Skeletal muscle cell (primary cell): ENCODE results near the gene DNAH14.
"Not testable (repeated sequence)": the region's sequence is repeated elsewhere in the genome, so short reads cannot be mapped to it uniquely, and the experiment has no call there.

Experiments
- DNase-seq: peaks from one replicate; pipeline ENCODE4 v3.0.0-alpha.2; 2010; ENCODE audit warnings: low read depth
- H3K4me3 ChIP-seq: 2 replicates; pipeline ENCODE4 v1.5.1; 2011; ENCODE audit warnings: low read depth, mild to moderate bottlenecking, control low read depth, low read length, moderate library complexity

DNAH14 gene

GRCh38 chr1:224919508-224919907, 10.0 kb upstream of the DNAH14 start:
- no peak for DNase-seq

GRCh38 chr1:224920930-224921329, 8.5 kb upstream of the DNAH14 start:
- DNase-seq = no peak
- no peak overlapping the region for H3K4me3 ChIP-seq

More at GRCh38 chr1:224919508-224919907, 10.0 kb upstream of the DNAH14 start:
- H3K4me3 ChIP-seq = no peak overlapping the region

GRCh38 chr1:224921354-224921753, 8.1 kb upstream of the DNAH14 start:
- no peak overlapping the region for H3K4me3 ChIP-seq
- DNase-seq = no peak

- H3K4me3 ChIP-seq = no peak overlapping the region
- DNase-seq = no peak
Measured at GRCh38 chr1:224922404-224923164, 6.9 kb upstream of the DNAH14 start.

DNA sequence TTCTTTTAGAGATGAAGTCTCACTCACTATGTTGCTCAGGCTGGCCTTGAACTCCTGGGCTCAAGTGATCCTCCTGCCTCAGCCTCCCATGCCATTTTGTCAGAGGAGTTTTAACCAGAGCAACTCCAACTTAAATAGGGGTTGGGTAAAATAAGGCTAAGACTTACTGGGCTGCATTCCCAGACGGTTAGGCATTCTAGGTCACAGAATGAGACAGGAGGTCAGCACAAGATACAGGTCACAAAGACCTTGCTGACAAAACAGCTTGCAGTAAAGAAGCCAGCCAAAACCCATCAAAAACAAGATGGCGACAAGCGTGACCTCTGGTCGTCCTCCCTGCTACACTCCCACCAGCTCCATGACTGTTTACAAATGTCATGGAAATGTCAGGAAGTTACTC, 5.7 kb upstream of the DNAH14 start:
- H3K4me3 ChIP-seq = no peak overlapping the region
- no peak for DNase-seq

DNA sequence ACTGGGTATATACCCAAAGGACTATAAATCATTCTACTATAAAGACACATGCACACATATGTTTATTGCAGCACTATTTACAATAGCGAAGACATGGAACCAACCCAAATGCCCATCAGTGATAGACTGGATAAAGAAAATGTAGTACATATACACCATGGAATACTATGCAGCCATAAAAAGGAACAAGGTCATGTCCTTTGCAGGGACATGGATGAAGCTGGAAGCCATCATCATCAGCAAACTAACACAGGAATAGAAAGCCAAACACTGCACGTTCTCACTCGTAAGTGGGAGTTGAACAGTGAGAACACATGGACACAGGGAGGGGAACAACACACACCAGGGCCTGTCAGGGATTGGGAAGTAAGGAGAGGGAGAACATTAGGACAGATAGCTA, 1.8 kb upstream of the DNAH14 start:
- not testable (repeated sequence) for DNase-seq, H3K4me3 ChIP-seq

DNA sequence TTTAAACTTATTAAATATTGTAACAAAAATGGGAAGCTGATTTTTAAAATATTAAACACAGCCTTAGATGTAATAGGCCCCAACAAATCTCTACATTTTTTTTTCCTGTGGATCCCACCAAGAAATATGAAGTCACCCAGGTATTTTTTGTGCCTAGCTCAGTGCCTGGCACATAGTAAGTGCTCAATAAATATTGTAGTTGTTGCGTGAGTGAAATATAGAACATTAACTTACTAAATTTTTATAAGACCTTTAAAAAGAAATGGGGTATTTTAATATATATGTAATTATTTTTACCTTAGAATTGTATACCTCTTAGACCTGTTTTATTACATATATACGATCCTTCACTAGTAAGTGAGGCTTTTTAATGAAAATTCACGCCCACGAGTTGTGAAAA, 569 bp upstream of the DNAH14 start:
- peak overlapping the region; percentile 65 for H3K4me3 ChIP-seq
- DNase-seq = no peak

DNA sequence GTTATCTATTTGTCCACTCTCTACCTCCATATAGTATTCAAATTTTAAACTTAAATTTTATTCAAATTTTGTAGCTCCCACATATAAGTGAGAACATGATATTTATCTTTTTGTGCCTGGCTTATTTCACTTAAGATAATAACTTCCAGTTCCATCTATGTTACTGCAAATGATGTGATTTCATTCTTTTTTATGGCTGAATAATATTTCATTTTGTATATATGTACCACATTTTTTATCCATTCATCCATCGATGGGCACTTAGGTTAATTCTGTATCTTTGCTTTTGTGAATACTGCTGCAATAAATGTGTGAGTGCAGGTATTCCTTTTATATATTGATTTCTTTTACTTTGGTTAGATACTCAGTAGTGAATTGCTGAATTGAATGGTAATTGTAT, 2.1 kb downstream of the DNAH14 start:
- DNase-seq = no peak
- no peak overlapping the region for H3K4me3 ChIP-seq

DNA sequence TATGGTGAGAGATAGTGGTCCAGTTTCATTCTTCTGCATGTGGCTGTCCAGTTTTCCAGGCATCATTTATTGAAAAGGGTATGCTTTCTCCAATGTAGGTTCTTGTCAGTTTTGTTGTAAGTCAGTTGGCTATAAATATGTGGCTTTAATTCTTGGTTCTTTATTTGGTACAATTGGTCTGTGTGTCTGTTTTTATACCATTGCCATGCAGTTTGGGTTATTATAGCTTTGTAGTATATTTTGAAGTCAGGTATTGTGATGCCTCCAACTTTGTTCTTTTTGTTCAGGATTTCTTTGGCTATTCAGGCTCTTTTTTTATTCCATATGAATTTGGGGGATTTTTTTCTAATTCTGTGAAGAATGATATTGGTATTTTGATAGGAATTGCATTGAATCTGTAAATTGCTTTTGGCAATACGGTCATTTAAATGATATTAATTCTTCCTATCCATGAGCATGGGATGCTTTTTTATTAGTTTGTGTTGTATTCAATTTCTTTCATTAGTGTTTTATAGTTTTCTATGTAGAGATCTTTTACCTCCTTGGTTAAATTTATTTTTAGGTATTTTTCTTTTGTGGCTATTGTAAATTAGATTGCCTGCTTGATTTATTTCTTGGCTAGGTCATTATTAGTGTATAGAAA, 3.3 kb downstream of the DNAH14 start:
- DNase-seq = no peak
- H3K4me3 ChIP-seq = no peak overlapping the region

- DNase-seq = no peak
- H3K4me3 ChIP-seq = no peak overlapping the region
Measured at GRCh38 chr1:224933584-224933983, 4.1 kb downstream of the DNAH14 start.

DNA sequence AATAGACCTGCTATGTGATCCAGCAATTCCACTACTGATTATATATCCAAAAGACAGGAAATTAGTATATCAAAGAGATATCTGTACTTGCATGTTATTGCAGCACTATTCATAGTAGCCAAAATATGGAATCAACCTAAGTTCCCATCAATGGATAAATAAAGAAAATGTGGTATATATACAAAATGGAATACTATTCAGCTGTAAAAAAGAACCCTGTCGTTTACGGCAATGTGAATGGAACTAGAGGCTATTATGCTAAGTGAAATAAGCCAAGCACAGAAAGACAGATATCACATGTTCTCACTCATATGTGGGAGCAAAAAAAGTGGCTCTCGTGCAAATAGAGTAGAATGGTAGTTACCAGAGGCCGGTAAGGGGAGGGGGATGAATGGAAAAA, 9.2 kb downstream of the DNAH14 start:
- no peak overlapping the region for H3K4me3 ChIP-seq
- DNase-seq = no peak

DNA sequence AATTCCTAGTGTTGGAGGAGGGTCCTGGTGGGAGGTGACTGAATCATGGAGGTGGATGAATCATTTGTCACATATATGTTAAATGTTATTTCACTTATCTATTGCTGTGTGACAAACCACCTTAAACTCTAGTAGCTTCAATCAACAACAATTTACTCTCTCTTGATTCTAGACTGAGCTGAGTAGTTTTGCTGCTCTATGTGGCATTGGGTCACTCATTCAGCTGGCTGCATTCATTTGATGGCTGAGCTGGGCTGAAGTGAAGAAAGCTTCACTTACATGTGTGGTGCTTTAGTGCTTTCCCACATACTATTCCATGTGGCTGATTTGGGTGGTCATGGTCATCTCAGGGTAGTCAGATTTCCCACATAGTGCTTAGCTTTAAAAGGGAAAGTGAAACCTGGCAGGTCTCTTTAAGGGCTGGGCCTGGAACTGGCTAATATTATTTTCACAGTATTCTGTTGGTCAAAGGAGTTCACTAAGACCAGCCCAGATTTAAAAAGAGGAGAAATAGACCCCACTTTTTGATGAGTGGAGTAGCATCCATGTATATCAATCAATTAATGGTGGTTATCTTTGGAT, 10.5 kb downstream of the DNAH14 start:
- H3K4me3 ChIP-seq = no peak overlapping the region
- DNase-seq = no peak

GRCh38 chr1:224940735-224941134, 11.3 kb downstream of the DNAH14 start:
- DNase-seq, H3K4me3 ChIP-seq: not testable (repeated sequence)

GRCh38 chr1:224945651-224946348, 16.3 kb downstream of the DNAH14 start:
- not testable (repeated sequence) for H3K4me3 ChIP-seq, DNase-seq

- DNase-seq, H3K4me3 ChIP-seq: not testable (repeated sequence)
Measured at GRCh38 chr1:224946349-224946691, 16.8 kb downstream of the DNAH14 start.

- no peak for DNase-seq
- H3K4me3 ChIP-seq = no peak overlapping the region
Measured at GRCh38 chr1:224957696-224958095, 28.2 kb downstream of the DNAH14 start.

DNA sequence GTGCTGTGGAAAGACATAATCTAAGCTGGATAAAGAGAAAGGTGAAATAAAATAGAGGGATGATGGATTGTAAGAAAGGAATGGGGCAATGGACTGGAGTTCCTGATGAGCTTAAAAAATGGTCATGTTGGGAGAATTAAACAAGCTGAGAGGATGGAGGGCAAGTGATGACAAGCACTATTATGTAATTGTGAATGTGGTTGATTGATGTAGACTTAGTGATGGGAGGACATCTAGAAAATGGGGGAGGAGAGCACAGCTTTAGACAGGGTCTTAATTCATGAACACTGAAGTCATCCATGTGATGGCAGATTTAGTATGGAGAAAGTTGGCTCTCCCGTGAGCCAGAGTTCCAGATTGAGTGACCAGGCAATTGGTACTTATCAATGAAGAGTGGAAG, 29.0 kb downstream of the DNAH14 start:
- DNase-seq = no peak
- no peak overlapping the region for H3K4me3 ChIP-seq

DNA sequence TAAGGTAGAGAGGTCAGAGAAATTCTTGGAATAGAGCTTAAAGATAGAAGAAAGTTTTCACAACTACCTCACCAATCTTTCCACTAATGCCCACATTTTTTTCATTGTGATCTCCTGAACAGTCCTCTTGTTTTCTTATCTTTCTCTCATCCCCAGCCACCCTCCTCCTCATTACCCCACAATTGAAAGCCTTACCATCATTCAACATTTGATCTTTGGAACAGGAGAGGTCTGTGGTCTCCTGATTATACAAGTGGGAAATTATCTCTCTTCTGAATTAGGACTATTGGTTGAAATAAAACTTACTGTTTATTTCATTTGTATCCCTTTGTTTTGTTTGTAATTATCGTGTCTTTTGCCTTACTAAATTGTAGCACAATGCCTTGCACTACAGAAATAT, 29.6 kb downstream of the DNAH14 start:
- no peak overlapping the region for H3K4me3 ChIP-seq
- DNase-seq = no peak

DNA sequence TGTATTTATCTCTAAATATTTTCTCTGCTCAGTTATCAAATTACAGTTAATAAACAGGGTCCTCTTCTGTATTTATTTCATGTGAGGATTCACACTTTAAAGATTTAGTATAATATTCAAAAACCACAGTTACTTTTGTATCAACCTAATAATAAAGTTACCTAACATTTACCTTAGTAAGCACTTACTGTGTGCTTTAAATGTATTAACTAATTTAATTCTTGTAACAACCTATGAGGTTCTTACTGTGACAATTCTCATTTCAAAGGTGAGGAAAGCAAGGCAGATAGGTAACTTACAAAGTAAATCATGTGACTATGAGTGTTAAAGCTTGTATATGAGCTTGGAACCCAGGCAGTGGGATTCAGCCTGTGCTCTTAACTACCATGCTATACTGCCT, 30.2 kb downstream of the DNAH14 start:
- H3K4me3 ChIP-seq = no peak overlapping the region
- DNase-seq = no peak

- no peak overlapping the region for H3K4me3 ChIP-seq
- DNase-seq = no peak
Measured at GRCh38 chr1:224980181-224980580, 50.7 kb downstream of the DNAH14 start.
